Keratinocyte (primary cell): ENCODE results near the gene ZNF423.

Experiments
- EZH2 ChIP-seq: IDR thresholded peaks from one replicate; pipeline ENCODE4 v1.6.1; 2012; ENCODE audit warnings: inconsistent platforms, mild to moderate bottlenecking, low read length, moderate library complexity
- TF ChIP-seq, protein P1 (sequence below), 3 experiments: IDR thresholded peaks in 1 of 3; conservative IDR thresholded peaks in 1 of 3; optimal IDR thresholded peaks in 1 of 3; 2 replicates in 2 of 3; 3 replicates in 1 of 3; pipeline versions ENCODE3 to v1.5.1; 2011; ENCODE audit warnings: low read length in 3 of 3, mild to moderate bottlenecking in 3 of 3, moderate library complexity in 2 of 3, control low read depth in 1 of 3, inconsistent platforms in 1 of 3; ENCODE audit not compliant: insufficient read depth in 2 of 3; ENCODE audit errors: extremely low read depth in 1 of 3

DNA sequence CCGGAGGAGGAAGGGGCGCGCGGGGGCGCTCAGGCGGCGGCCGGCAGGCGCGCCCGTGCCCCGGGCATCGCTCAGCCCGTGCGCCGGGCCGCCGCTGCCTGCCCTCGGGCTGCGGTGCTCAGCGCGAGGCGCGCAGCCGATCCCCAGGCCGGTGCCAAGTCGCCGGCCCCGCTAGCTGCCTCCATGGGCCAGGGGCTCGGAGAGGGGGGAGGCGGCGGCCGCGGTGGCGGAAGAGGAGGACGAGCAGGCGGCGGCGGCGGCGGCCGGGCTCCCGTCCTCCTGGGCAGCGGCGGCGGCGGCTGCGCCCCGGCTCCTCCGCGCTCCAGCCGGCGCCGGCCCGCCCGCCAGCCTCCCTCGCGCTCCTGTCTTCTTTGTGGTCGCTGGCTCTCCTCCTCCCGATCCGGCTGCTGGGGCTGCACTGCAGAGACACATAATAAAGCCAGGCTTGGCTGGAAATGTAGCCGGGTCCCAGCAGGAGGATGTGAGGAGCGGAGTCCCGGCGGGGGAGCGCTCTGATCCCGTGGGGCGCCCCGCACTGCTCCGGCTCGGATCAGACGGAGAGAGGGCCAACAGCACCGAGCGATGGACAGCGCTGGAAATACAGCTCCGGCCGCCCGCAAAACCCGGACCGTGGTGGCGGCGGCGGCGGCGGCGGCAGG lies 889 bp upstream of the ZNF423 start:
- TF ChIP-seq, protein P1, sequence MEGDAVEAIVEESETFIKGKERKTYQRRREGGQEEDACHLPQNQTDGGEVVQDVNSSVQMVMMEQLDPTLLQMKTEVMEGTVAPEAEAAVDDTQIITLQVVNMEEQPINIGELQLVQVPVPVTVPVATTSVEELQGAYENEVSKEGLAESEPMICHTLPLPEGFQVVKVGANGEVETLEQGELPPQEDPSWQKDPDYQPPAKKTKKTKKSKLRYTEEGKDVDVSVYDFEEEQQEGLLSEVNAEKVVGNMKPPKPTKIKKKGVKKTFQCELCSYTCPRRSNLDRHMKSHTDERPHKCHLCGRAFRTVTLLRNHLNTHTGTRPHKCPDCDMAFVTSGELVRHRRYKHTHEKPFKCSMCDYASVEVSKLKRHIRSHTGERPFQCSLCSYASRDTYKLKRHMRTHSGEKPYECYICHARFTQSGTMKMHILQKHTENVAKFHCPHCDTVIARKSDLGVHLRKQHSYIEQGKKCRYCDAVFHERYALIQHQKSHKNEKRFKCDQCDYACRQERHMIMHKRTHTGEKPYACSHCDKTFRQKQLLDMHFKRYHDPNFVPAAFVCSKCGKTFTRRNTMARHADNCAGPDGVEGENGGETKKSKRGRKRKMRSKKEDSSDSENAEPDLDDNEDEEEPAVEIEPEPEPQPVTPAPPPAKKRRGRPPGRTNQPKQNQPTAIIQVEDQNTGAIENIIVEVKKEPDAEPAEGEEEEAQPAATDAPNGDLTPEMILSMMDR (optimal IDR thresholded peaks at IDR 0.05 in 1 of 3, IDR thresholded peaks at IDR 0.05 in 1 of 3, conservative IDR thresholded peaks at IDR 0.05 in 1 of 3; ENCODE audit: extremely low read depth in 1 of 3, insufficient read depth in 2 of 3, low read length in 3 of 3): peak in 1 of 3 experiments; percentile 60
- no peak for TF ChIP-seq EZH2
